ENCODE data around the gene TYMP.

- no peak for TF ChIP-seq CREM (CRISPR knock-in tag; IDR thresholded peaks at IDR 0.05)
- no peak for TF ChIP-seq CTCF (IDR thresholded peaks at IDR 0.05)
- no peak for TF ChIP-seq ZNF317 (CRISPR knock-in tag; IDR thresholded peaks at IDR 0.05; ENCODE audit: borderline replicate concordance, low read depth)
- TF ChIP-seq TCF7 (CRISPR knock-in tag; IDR thresholded peaks at IDR 0.05; ENCODE audit: low read depth) = no peak
- TF ChIP-seq SP1 (CRISPR knock-in tag; conservative IDR thresholded peaks at IDR 0.05) = no peak
- TF ChIP-seq GABPB1 (CRISPR knock-in tag; IDR thresholded peaks at IDR 0.05) = no peak
- TF ChIP-seq MYBL2 (CRISPR knock-in tag; IDR thresholded peaks at IDR 0.05) = no peak
- no peak for TF ChIP-seq AR (CRISPR knock-in tag; IDR thresholded peaks at IDR 0.05)
- TF ChIP-seq ATF3 (CRISPR knock-in tag; conservative IDR thresholded peaks at IDR 0.05) = no peak
- no peak for TF ChIP-seq ATF2 (CRISPR knock-in tag; IDR thresholded peaks at IDR 0.05; ENCODE audit: borderline replicate concordance, low read depth)
Observed at GRCh38 chr22:50569896-50570535, 40.2 kb upstream of the TYMP start.

All from WTC11 (cell line).